Bronchial epithelial cell (primary cell): ENCODE data around the gene CSNK1A1. TPM values are rescaled to one million over a fixed set of nuclear protein-coding genes. Genes with fewer than 3 reads are reported as not detected.
"Not testable (repeated sequence)": the region's sequence is repeated elsewhere in the genome, so short reads cannot be mapped to it uniquely, and the experiment has no call there.

Experiments
- DNase-seq: peaks from one replicate; pipeline ENCODE4 v3.0.0-alpha.2; 2010; ENCODE audit warnings: low read depth
- FAIRE-seq: peaks from 2 replicates; lab custom pipeline; 2011; peaks lifted over from hg19 to GRCh38; lab: Jason Lieb, UNC
- H3K27me3 ChIP-seq: 2 replicates; pipeline ENCODE4 v1.5.1; 2011; ENCODE audit warnings: low read length; ENCODE audit not compliant: control insufficient read depth, insufficient read depth
- H3K36me3 ChIP-seq: 2 replicates; pipeline ENCODE4 v1.5.1; 2011; ENCODE audit warnings: low read length; ENCODE audit not compliant: control insufficient read depth, insufficient read depth
- H3K4me3 ChIP-seq: 2 replicates; pipeline ENCODE4 v1.5.1; 2011; ENCODE audit warnings: mild to moderate bottlenecking, low read depth, low read length, control low read depth
- total RNA-seq: library from RNA; depleted of rRNA; stranded (reverse); fragments of >200 nt; gene quantifications from 2 replicates; pipeline ENCODE4 v1.2.1, GENCODE V29; 2014
- TF ChIP-seq, protein P1 (sequence below): IDR thresholded peaks from 2 replicates; pipeline ENCODE4 v1.5.1; 2011; ENCODE audit warnings: mild to moderate bottlenecking, moderate library complexity, low read length, control low read depth, inconsistent platforms; ENCODE audit not compliant: insufficient read depth, severe bottlenecking

CSNK1A1 gene
- total RNA-seq, 1 donor from 2014 or later = 518 TPM

DNA sequence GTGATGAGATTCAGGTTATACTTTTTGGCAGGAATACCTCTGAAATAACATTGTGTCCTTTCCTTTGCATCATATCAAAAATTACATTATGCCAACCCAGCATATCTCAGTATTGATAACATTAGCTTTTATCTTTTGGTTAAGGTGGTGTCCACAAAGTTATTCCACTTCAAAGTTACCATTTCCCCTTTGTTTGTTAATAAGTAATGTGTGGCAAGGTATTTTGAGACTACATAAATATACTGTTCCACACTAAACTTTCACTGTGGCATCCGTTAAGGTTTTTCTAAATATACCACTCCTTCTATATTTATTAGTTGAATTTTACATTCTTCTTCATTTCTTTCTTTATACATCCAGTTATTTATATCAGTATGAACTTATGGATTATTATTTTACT lies 16.0 kb upstream of the CSNK1A1 start:
- no peak for FAIRE-seq
- H3K36me3 ChIP-seq = no peaks in the 10 kb centered on the region
- DNase-seq = no peak
- no peak overlapping the region for H3K4me3 ChIP-seq
- TF ChIP-seq, protein P1, sequence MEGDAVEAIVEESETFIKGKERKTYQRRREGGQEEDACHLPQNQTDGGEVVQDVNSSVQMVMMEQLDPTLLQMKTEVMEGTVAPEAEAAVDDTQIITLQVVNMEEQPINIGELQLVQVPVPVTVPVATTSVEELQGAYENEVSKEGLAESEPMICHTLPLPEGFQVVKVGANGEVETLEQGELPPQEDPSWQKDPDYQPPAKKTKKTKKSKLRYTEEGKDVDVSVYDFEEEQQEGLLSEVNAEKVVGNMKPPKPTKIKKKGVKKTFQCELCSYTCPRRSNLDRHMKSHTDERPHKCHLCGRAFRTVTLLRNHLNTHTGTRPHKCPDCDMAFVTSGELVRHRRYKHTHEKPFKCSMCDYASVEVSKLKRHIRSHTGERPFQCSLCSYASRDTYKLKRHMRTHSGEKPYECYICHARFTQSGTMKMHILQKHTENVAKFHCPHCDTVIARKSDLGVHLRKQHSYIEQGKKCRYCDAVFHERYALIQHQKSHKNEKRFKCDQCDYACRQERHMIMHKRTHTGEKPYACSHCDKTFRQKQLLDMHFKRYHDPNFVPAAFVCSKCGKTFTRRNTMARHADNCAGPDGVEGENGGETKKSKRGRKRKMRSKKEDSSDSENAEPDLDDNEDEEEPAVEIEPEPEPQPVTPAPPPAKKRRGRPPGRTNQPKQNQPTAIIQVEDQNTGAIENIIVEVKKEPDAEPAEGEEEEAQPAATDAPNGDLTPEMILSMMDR = no peak
- H3K27me3 ChIP-seq = no peaks in the 10 kb centered on the region

DNA sequence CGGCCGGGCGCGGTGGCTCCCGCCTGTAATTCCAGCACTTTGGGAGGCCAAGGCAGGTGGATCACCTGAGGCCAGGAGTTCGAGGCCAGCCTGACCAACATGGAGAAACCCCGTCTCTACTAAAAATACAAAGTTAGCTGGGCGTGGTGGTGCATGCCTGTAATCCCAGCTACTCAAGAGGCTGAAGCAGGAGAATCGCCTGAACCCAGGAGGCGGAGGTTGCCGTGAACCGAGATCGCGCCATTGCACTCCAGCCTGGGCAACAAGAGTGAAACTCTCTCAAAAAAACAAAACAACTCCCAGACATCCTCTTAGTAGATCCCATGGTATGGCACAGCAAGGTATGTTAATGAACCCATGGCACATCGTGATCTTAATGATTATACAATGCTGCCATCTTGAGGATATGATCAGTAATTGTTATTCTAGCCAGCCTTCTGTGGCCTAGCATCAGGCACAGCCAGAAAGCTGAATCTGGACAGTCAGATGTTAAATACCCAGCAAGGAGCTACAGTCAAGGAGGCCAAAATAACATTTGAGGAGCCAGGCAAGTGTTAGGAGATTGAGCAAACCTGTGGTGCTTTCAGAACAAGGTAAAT lies 13.4 kb upstream of the CSNK1A1 start:
- FAIRE-seq, H3K4me3 ChIP-seq, H3K27me3 ChIP-seq, H3K36me3 ChIP-seq: not testable (repeated sequence)
- peak; percentile 83 for DNase-seq
- TF ChIP-seq, protein P1 = peak; percentile 29

DNA sequence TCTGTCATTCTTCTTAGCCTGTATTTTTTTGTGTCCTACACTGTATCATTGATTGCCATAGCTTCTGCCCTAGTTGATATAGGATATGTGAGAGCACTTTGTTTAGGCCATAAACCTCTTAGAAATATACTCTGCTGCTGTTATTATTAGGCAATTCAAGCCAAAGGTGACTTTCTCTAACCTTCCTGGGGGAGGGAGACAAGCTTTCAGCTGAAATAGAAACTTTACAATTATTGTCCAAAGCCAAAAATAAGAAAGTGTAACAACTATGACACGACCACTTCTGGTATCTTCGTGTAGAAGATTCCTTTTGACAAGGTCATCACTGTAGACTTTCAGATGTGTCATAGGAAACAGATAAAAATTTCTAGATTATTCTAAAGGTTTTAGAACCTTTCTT lies 12.2 kb upstream of the CSNK1A1 start:
- no peaks in the 10 kb centered on the region for H3K36me3 ChIP-seq
- TF ChIP-seq, protein P1 = no peak
- no peak overlapping the region for H3K4me3 ChIP-seq
- no peaks in the 10 kb centered on the region for H3K27me3 ChIP-seq
- peak; percentile 51 for DNase-seq
- FAIRE-seq = no peak

DNA sequence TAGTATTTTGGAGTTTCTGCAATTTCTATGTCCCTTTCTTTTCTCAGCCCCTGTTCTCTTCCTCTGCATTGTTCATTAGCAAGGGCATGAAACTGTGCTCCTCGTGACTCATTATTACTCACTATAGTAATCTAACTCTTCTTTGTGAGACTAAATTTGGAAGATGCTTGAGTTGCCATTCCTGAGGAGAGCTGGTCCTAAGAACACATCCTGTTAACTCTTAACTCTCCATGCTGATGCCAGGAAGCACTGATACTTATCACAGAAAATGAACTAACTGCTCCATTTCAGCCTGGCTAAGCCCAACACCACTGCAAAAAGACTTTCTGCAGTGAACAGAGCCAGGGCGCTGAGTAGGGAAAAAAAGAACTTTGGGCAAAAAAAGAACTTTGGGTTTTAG lies 10.6 kb upstream of the CSNK1A1 start:
- H3K36me3 ChIP-seq = no peaks in the 10 kb centered on the region
- H3K27me3 ChIP-seq = no peaks in the 10 kb centered on the region
- FAIRE-seq = no peak
- DNase-seq = peak; percentile 98
- no peak overlapping the region for H3K4me3 ChIP-seq
- TF ChIP-seq, protein P1 = no peak

DNA sequence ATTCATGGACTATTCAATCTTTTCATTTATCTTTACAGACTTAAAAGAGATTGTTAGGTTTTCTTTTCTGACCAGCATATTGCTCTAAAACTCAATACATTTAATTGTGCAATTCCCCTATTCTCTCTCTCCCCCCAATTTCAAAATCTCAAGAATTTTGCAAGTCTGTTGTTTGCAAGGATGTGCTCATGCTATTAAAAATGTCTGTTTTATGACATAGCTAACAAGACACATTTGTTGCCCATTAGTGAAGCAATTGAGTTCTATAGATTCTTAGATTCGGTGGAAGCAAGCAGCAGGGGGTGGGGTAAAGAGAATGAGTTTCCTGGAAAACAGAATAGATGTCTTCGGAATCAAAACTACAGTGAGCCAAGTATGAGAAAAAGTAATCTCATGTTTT lies 8.5 kb upstream of the CSNK1A1 start:
- FAIRE-seq (no peak), DNase-seq (no peak)
- H3K36me3 ChIP-seq = no peaks in the 10 kb centered on the region
- H3K4me3 ChIP-seq = no peak overlapping the region
- no peaks in the 10 kb centered on the region for H3K27me3 ChIP-seq
- TF ChIP-seq, protein P1 = no peak
